ENCODE results near the gene SAMD11. TPM values are rescaled to one million over a fixed set of nuclear protein-coding genes. Genes with fewer than 3 reads are reported as not detected.
A peak's percentile ranks its signal among the peaks of the same experiment; 100 is the strongest.

Gene SAMD11
- polyA plus RNA-seq, 1 donor from 2014 or later = 21.6 TPM

DNA sequence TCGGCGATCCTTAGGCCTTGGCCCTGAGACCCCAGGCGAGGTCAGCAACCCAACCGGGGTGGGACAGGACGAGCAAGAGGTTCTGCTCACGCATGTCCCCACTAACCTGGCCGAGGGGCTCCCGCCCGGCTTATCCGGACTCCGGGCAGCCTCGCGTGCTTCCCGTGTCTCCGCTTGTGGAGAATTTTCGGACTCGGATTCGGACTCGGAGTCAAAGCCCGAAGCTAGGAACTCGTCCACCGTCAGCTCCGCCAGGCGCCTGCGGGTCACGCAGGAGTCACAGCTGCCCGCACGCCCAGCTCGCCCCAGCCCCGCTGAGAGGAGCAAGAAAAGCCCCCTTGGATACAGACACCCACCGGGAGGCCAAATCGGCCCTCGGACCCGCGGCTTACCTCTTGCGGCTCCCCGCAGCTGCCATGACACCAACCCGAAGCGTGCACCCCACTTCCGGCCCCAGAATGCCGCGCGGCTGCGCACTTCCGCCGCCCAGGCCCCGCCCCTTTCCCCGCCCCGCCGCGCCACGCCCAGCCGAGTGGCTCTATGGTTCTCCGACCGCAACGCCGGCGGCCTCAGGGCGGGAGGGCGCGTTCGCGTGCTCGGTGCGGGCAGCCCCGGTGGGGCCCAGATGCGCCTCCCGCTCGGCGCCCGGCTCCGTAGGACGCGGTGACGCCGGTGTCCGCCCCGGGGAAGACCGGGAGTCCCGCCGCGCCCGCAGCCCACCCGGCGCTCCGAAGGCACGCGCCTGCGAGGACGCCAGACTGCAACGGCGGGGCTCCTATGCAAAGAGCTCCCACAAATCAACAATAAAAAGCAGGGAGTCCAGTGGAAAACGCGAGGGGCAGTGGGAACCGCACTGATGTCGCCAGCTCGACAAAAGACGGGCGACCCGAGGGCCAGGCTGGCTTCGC, 35.4 kb downstream of the SAMD11 start, which contains the start of gene NOC2L:
TSS of gene NOC2L (minus strand) at position 434 of the 908 bp plus-strand sequence. CDS start at position 418, 16 bp downstream.
- H3K4me3 ChIP-seq (ENCODE audit: low read length) = peak within 1 kb of the TSS; percentile 93
- H3F3A ChIP-seq (ENCODE audit: insufficient read depth, low read length, poor library complexity, severe bottlenecking) = no peaks in the 10 kb centered on the region
- no peak within 1 kb of the TSS for H2AFZ ChIP-seq (ENCODE audit: low read depth, low read length)
- peak within 1 kb of the TSS; percentile 69 for H3K4me2 ChIP-seq (ENCODE audit: low read length)
- TF ChIP-seq MXI1 (conservative IDR thresholded peaks at IDR 0.05; ENCODE audit: poor library complexity, severe bottlenecking) (peak; percentile 95), EP300 (conservative IDR thresholded peaks at IDR 0.05; ENCODE audit: poor library complexity, severe bottlenecking) (peak; percentile 14), RAD21 (conservative IDR thresholded peaks at IDR 0.05) (peak; percentile 35), EZH2 (IDR thresholded peaks at IDR 0.05; ENCODE audit: borderline replicate concordance, insufficient read depth, low read length, poor library complexity, severe bottlenecking) (no peak), POLR2AphosphoS5 (IDR thresholded peaks at IDR 0.05) (peak; percentile 81), SMC3 (conservative IDR thresholded peaks at IDR 0.05; ENCODE audit: poor library complexity) (peak; percentile 21), TAF1 (IDR thresholded peaks at IDR 0.05; ENCODE audit: low read depth) (no peak)
- TF ChIP-seq, protein P1, sequence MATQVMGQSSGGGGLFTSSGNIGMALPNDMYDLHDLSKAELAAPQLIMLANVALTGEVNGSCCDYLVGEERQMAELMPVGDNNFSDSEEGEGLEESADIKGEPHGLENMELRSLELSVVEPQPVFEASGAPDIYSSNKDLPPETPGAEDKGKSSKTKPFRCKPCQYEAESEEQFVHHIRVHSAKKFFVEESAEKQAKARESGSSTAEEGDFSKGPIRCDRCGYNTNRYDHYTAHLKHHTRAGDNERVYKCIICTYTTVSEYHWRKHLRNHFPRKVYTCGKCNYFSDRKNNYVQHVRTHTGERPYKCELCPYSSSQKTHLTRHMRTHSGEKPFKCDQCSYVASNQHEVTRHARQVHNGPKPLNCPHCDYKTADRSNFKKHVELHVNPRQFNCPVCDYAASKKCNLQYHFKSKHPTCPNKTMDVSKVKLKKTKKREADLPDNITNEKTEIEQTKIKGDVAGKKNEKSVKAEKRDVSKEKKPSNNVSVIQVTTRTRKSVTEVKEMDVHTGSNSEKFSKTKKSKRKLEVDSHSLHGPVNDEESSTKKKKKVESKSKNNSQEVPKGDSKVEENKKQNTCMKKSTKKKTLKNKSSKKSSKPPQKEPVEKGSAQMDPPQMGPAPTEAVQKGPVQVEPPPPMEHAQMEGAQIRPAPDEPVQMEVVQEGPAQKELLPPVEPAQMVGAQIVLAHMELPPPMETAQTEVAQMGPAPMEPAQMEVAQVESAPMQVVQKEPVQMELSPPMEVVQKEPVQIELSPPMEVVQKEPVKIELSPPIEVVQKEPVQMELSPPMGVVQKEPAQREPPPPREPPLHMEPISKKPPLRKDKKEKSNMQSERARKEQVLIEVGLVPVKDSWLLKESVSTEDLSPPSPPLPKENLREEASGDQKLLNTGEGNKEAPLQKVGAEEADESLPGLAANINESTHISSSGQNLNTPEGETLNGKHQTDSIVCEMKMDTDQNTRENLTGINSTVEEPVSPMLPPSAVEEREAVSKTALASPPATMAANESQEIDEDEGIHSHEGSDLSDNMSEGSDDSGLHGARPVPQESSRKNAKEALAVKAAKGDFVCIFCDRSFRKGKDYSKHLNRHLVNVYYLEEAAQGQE (IDR thresholded peaks at IDR 0.05; ENCODE audit: borderline replicate concordance) = peak; percentile 49
- TF ChIP-seq, protein P2, sequence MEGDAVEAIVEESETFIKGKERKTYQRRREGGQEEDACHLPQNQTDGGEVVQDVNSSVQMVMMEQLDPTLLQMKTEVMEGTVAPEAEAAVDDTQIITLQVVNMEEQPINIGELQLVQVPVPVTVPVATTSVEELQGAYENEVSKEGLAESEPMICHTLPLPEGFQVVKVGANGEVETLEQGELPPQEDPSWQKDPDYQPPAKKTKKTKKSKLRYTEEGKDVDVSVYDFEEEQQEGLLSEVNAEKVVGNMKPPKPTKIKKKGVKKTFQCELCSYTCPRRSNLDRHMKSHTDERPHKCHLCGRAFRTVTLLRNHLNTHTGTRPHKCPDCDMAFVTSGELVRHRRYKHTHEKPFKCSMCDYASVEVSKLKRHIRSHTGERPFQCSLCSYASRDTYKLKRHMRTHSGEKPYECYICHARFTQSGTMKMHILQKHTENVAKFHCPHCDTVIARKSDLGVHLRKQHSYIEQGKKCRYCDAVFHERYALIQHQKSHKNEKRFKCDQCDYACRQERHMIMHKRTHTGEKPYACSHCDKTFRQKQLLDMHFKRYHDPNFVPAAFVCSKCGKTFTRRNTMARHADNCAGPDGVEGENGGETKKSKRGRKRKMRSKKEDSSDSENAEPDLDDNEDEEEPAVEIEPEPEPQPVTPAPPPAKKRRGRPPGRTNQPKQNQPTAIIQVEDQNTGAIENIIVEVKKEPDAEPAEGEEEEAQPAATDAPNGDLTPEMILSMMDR (IDR thresholded peaks at IDR 0.05; ENCODE audit: poor library complexity, severe bottlenecking) = no peak
- no peaks in the 10 kb centered on the region for H4K20me1 ChIP-seq (ENCODE audit: insufficient read depth)
- peak within 1 kb of the TSS; percentile 74 for H3K9ac ChIP-seq (ENCODE audit: low read length)
- H3K27me3 ChIP-seq (ENCODE audit: insufficient read depth, low read depth, low read length) = no peaks in the 10 kb centered on the region
- no peaks in the 10 kb centered on the region for H3K9me2 ChIP-seq (ENCODE audit: insufficient read depth, low read length)
- H3K27ac ChIP-seq (ENCODE audit: low read length) = peak within 1 kb of the TSS; percentile 28
- no peaks in the 10 kb centered on the region for H3K36me3 ChIP-seq (ENCODE audit: insufficient read depth, low read length)
- H3K9me3 ChIP-seq (ENCODE audit: low read length) = no peaks in the 10 kb centered on the region
- H3K79me2 ChIP-seq (replicated peaks; ENCODE audit: insufficient read depth, low read length) = peaks cover 7% of the 10 kb centered on the region

DNA sequence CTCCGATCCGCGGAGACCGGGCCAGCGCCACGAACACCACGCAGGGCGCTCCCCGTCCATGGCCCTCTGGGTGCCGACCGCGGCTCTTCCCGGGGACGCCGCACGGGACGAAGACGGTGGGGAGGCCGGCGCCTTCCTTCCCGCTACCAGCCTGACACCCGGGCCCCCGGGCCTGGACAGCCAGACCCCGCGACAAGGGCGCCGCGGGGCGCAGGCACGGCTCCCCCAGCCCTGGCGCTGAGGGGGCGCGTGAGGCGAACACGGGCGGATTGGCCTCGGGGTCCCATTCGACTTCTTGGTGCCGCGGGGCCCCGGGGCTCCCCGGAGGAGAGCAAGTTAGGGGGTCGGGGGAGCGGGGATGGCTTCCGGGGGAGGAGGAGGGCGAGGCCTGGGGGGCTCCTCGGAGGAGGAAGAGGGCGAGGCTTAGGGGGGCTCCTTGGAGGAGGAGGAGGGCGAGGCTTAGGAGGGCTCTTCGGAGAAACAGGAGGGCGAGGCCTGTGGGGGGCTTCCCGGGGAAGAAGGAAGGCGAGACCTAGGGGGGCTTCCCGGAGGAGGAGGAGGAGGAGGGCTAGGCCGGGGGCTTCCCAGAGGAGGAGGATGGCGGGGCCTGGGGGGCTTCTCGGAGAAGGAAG, 36.1 kb downstream of the SAMD11 start:
- Histone ChIP-seq H2AFZ (ENCODE audit: low read depth, low read length) (no peak overlapping the region), H4K20me1 (ENCODE audit: insufficient read depth) (no peaks in the 10 kb centered on the region), H3K9me3 (ENCODE audit: low read length) (no peaks in the 10 kb centered on the region), H3K27ac (ENCODE audit: low read length) (no peak overlapping the region), H3K9ac (ENCODE audit: low read length) (peak overlapping the region; percentile 63), H3K79me2 (replicated peaks; ENCODE audit: insufficient read depth, low read length) (peaks cover 7% of the 10 kb centered on the region), H3K4me3 (ENCODE audit: low read length) (peak overlapping the region; percentile 65), H3F3A (ENCODE audit: insufficient read depth, low read length, poor library complexity, severe bottlenecking) (no peaks in the 10 kb centered on the region), H3K4me2 (ENCODE audit: low read length) (no peak overlapping the region), H3K9me2 (ENCODE audit: insufficient read depth, low read length) (no peaks in the 10 kb centered on the region), H3K27me3 (ENCODE audit: insufficient read depth, low read depth, low read length) (no peaks in the 10 kb centered on the region), H3K36me3 (ENCODE audit: insufficient read depth, low read length) (no peaks in the 10 kb centered on the region)
- TF ChIP-seq POLR2AphosphoS5 (IDR thresholded peaks at IDR 0.05) = no peak

All from neural cell (in vitro differentiated cells).